Progenitor cell of endocrine pancreas (in vitro differentiated cells): ENCODE results near the gene SPNS2. TPM values are rescaled to one million over a fixed set of nuclear protein-coding genes. Genes with fewer than 3 reads are reported as not detected.

Source experiments
- DNase-seq: peaks from one replicate; pipeline ENCODE4 v3.0.0; 2021; ENCODE audit warnings: low spot score; ENCODE audit not compliant: unreplicated experiment
- H3K27ac Mint-ChIP-seq: 2 replicates; pipeline ENCODE4 v1.8.0; 2021; ENCODE audit warnings: mild to moderate bottlenecking, moderate library complexity, mixed read lengths
- H3K27me3 Mint-ChIP-seq: 2 replicates; pipeline ENCODE4 v1.8.0; 2021; ENCODE audit warnings: mixed read lengths
- H3K36me3 Mint-ChIP-seq: 2 replicates; pipeline ENCODE4 v1.8.0; 2022; ENCODE audit warnings: mixed read lengths; ENCODE audit not compliant: insufficient read depth
- H3K4me1 Mint-ChIP-seq: 2 replicates; pipeline ENCODE4 v1.8.0; 2021; ENCODE audit warnings: low read depth, mixed read lengths
- H3K4me3 Mint-ChIP-seq: 2 replicates; pipeline ENCODE4 v1.8.0; 2021; ENCODE audit warnings: low read depth, mild to moderate bottlenecking, moderate library complexity, mixed read lengths
- H3K9me3 Mint-ChIP-seq: 2 replicates; pipeline ENCODE4 v1.8.0; 2021; ENCODE audit warnings: low read depth, mixed read lengths
- total RNA-seq: library from RNA; stranded (reverse); gene quantifications from 2 replicates; pipeline ENCODE4 v1.2.1, GENCODE V29; 2021
- TF ChIP-seq, protein P1 (sequence below): fragments of 200-600 bp; sonication (generic); IDR thresholded peaks from one replicate; pipeline ENCODE4 v1.5.0; 2021; ENCODE audit warnings: antibody characterized with exemption, mild to moderate bottlenecking; ENCODE audit not compliant: unreplicated experiment

SPNS2 gene
- total RNA-seq, 1 donor from 2014 or later = 0.60 TPM

DNA sequence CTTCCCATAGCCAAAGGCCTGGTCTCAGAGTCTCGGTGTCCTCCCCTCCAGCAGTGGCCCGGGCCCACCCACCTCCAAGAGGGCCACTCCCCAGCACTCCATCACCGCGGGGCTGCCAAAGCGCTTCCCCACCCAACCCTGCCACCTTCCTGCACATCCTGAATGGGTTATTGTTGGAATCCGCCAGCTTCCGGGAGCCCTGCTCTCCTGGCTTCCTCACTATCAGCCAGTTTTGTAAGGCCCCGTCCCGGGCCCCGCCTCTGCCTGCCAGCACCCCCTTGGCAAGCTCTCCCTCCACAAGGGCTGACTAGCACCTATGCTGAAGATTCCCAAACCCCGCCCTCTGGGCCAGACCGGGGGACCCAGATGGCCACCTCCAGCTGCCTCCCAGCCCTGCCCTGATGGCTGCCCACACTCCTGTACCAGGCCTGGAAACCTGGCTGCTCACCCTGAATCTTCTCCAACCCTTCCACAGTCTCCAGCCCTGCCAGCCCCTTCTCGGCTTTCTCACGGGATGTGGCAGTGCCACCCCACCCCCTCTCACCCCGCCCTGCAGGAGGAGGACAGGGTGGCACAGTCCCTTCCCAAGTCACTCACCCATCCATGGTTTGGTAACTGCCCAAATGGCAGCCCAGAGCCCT is 42.1 kb downstream of the SPNS2 start:
- DNase-seq = no peak
- H3K4me3 Mint-ChIP-seq = no peak overlapping the region
- peak overlapping the region; percentile 74 for H3K27ac Mint-ChIP-seq
- H3K4me1 Mint-ChIP-seq = no peaks in the 10 kb centered on the region
- peaks cover 3% of the 10 kb centered on the region for H3K36me3 Mint-ChIP-seq
- no peaks in the 10 kb centered on the region for H3K9me3 Mint-ChIP-seq
- H3K27me3 Mint-ChIP-seq = peaks cover under 1% of the 10 kb centered on the region
- TF ChIP-seq, protein P1, sequence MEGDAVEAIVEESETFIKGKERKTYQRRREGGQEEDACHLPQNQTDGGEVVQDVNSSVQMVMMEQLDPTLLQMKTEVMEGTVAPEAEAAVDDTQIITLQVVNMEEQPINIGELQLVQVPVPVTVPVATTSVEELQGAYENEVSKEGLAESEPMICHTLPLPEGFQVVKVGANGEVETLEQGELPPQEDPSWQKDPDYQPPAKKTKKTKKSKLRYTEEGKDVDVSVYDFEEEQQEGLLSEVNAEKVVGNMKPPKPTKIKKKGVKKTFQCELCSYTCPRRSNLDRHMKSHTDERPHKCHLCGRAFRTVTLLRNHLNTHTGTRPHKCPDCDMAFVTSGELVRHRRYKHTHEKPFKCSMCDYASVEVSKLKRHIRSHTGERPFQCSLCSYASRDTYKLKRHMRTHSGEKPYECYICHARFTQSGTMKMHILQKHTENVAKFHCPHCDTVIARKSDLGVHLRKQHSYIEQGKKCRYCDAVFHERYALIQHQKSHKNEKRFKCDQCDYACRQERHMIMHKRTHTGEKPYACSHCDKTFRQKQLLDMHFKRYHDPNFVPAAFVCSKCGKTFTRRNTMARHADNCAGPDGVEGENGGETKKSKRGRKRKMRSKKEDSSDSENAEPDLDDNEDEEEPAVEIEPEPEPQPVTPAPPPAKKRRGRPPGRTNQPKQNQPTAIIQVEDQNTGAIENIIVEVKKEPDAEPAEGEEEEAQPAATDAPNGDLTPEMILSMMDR = no peak

DNA sequence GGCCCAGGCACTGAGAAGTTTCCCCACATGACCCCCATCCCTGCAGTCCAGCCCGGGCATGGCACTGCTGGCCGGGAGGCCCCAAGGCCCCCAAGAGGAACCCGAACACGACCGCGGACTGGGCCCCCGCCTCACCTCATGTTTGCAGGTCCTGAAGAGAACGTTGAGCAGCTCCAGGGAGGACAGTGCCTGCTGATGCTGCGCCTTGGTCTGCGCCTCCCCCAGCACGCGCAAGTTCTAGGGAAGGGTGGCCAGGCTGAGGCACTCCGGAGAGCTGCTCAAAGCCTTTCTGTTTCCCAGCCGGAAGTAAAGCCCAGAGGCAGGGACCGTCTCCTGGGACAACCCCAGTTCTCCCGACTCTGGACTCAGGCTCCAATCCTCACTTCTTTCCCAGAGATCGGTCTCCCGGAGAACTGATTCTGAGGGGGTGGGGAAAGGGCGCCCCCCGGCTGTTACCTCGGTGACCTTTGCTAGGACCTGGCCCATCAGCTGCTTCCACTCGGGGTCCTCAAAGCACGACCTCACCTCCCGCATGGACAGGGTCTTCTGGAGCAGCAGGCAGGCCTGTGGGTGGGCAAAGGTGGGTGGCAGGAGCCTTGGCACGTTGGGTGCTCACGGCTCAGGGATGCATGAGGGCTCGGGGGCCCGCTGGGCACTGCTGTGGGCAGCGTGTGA is 42.8 kb downstream of the SPNS2 start:
- H3K27me3 Mint-ChIP-seq = no peaks in the 10 kb centered on the region
- H3K36me3 Mint-ChIP-seq = peaks cover 3% of the 10 kb centered on the region
- H3K4me3 Mint-ChIP-seq = no peak overlapping the region
- TF ChIP-seq, protein P1 = no peak
- no peaks in the 10 kb centered on the region for H3K9me3 Mint-ChIP-seq
- DNase-seq = no peak
- no peaks in the 10 kb centered on the region for H3K4me1 Mint-ChIP-seq
- no peak overlapping the region for H3K27ac Mint-ChIP-seq

DNA sequence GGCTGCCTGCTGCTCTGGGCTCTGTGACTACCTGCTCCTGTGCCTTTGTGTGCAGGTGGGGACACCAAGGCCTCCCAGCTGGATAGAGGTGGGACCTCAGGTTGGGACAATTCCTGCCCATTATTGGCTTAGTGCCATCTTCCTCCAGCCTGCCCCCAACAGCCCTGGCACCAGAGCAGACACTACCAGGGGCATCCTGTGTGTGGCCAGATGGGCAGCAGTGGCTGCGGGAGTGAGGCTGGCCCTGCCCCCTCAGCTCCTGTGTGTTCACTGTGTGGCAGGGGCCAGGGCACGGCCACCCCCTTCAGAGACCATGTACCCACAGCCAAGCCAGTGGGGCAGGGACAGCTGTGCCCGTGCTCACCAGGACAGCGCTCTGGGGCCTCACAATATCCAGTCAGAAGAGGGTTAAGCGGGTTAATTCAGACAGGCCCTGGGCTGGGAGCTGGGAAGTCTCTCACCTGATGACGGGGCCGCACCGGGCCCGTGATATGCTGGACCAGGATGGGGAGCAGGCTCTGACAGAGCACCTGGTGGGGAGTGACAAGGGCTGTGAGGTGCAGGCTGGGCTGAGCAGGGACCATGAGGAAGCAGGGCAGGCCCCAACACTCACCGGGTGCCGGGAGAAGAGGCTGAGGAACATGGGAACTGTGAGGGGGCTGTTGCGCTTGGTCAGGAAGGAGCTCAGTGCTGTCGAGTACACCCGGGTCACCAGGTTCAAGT is 43.5 kb downstream of the SPNS2 start:
- DNase-seq = no peak
- peaks cover 3% of the 10 kb centered on the region for H3K36me3 Mint-ChIP-seq
- no peaks in the 10 kb centered on the region for H3K27me3 Mint-ChIP-seq
- H3K4me3 Mint-ChIP-seq = no peak overlapping the region
- no peak overlapping the region for H3K27ac Mint-ChIP-seq
- no peaks in the 10 kb centered on the region for H3K9me3 Mint-ChIP-seq
- TF ChIP-seq, protein P1 = no peak
- H3K4me1 Mint-ChIP-seq = no peaks in the 10 kb centered on the region

DNA sequence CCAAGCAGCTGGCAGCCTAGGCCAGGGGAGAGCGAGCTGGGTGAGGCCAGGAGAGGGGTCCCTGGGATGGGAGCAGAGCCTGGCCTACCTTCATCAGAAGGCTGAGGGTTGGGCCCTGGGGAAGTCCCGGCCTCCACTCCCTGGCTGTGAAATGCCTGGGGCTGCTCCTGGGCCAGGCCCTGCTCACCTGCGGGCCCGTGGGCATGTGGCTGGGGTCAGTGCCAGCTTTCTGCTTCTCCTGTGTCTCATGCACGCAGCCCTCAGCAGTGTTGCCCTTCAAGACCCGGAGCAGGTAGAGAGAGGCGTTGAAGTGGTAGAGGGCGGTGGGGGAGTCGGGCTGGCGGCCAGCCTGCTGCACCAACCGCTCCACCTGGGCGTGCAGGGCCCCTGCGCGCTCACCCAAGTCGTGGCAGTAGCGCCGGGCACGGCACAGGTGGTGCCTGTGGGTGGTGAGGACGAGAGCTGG is 44.1 kb downstream of the SPNS2 start:
- Mint-ChIP-seq H3K4me3 (no peak overlapping the region), H3K9me3 (no peaks in the 10 kb centered on the region), H3K27me3 (no peaks in the 10 kb centered on the region), H3K27ac (no peak overlapping the region), H3K36me3 (peaks cover 3% of the 10 kb centered on the region), H3K4me1 (no peaks in the 10 kb centered on the region)
- no peak for DNase-seq
- TF ChIP-seq, protein P1 = no peak

DNA sequence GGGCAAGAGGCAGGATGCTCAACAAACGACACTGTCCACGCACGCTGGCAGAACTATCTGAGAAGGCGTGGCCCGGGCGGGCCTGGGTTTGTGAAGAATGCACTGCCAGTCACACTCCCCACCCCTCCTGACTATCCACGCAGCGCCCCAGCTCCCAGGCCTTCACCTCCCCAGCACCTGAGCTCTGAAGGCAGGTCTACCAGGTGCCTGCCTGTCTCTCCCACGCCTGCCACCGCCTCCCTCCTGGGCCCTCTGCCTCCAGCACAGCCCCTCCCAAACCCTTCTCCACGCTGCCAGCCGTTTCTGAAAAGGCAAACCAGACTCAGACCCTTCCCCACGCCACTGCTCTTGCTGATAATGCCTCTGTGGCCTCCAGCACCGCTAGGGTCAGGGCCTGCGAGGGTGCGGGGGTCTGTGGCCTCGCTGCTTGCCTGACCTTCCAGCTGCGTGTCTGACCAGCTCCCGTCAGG is 44.9 kb downstream of the SPNS2 start:
- Mint-ChIP-seq H3K27ac (no peak overlapping the region), H3K27me3 (no peaks in the 10 kb centered on the region), H3K36me3 (peaks cover 3% of the 10 kb centered on the region), H3K4me3 (no peak overlapping the region), H3K9me3 (no peaks in the 10 kb centered on the region), H3K4me1 (no peaks in the 10 kb centered on the region)
- DNase-seq = no peak
- TF ChIP-seq, protein P1 = no peak
